Neural cell (in vitro differentiated cells): Measurements from ENCODE around the gene BGN.

Source experiments
- EP300 ChIP-seq: fragments of 450-650 bp; conservative IDR thresholded peaks from 2 replicates; pipeline ENCODE4 v1.6.1; 2014; ENCODE audit warnings: antibody characterized with exemption, mild to moderate bottlenecking, moderate library complexity; ENCODE audit not compliant: poor library complexity, severe bottlenecking
- EZH2 ChIP-seq: fragments of 200-600, 300-800 bp; shearing (Covaris generic), sonication (generic); IDR thresholded peaks from 2 replicates; pipeline ENCODE4 v1.6.1; 2014; ENCODE audit warnings: antibody characterized with exemption, low read length, borderline replicate concordance, mild to moderate bottlenecking; ENCODE audit not compliant: insufficient read depth, poor library complexity, severe bottlenecking
- POLR2AphosphoS5 ChIP-seq: IDR thresholded peaks from 2 replicates; pipeline ENCODE4 v1.6.1; 2012
- TAF1 ChIP-seq: IDR thresholded peaks from 2 replicates; pipeline ENCODE4 v1.6.1; 2012; ENCODE audit warnings: low read depth
- TF ChIP-seq, protein P1 (sequence below): fragments of 450-650 bp; IDR thresholded peaks from 2 replicates; pipeline ENCODE4 v1.5.1; 2014; ENCODE audit warnings: antibody characterized with exemption, mild to moderate bottlenecking, moderate library complexity; ENCODE audit not compliant: poor library complexity, severe bottlenecking

DNA sequence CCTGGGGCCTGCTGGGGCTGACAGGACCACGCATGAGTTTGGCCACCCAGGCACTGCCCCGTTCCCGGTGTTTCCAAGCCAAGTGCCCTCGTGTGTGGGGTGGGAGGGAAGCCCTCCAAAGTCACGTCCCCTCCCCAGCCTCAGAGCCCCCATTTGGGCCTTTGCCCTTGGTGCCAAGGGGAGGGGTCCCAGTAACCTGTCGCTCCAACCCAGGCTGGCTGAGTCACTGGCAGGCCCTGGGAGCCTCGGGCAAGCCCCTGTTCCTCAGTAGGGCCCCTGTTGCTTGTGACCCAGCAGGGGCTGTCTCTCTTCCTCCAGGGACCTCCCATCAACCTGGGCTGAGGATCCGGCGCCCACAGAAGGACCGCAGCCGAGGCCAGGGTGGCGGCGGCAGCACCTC is 13.7 kb upstream of the BGN start:
- no peak for TF ChIP-seq EP300
- no peak for TF ChIP-seq POLR2AphosphoS5
- TF ChIP-seq EZH2: no peak
- TF ChIP-seq, protein P1, sequence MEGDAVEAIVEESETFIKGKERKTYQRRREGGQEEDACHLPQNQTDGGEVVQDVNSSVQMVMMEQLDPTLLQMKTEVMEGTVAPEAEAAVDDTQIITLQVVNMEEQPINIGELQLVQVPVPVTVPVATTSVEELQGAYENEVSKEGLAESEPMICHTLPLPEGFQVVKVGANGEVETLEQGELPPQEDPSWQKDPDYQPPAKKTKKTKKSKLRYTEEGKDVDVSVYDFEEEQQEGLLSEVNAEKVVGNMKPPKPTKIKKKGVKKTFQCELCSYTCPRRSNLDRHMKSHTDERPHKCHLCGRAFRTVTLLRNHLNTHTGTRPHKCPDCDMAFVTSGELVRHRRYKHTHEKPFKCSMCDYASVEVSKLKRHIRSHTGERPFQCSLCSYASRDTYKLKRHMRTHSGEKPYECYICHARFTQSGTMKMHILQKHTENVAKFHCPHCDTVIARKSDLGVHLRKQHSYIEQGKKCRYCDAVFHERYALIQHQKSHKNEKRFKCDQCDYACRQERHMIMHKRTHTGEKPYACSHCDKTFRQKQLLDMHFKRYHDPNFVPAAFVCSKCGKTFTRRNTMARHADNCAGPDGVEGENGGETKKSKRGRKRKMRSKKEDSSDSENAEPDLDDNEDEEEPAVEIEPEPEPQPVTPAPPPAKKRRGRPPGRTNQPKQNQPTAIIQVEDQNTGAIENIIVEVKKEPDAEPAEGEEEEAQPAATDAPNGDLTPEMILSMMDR: no peak
- no peak for TF ChIP-seq TAF1
